SK-N-SH treated with all-trans-retinoic acid at 6 μM for 48 hours (cell line): Measurements from ENCODE around the gene KRABD2.

Experiments used
- ATAC-seq: fragments of 200-7000 bp; cut with Tn5 transposase; 3 replicates; pipeline ENCODE4 v1.9.1; 2020; ENCODE audit warnings: mild to moderate bottlenecking, moderate library complexity
- ARNTL ChIP-seq: fragments of 450-650 bp; formaldehyde crosslinking; IDR thresholded peaks from 2 replicates; pipeline ENCODE4 v1.5.0; 2020; ENCODE audit warnings: low read depth, mild to moderate bottlenecking, moderate library complexity, borderline replicate concordance
- BACH2 ChIP-seq: fragments of 250-450 bp; sonication (Bioruptor Pico); IDR thresholded peaks from 2 replicates; pipeline ENCODE4 v1.9.0; 2021; ENCODE audit warnings: mild to moderate bottlenecking, borderline replicate concordance
- CSDC2 ChIP-seq: fragments of 250-450 bp; sonication (Bioruptor Pico); IDR thresholded peaks from 2 replicates; pipeline ENCODE4 v1.5.0; 2020; ENCODE audit warnings: mild to moderate bottlenecking, moderate library complexity
- ESRRG ChIP-seq: fragments of 250-450 bp; sonication (Bioruptor Pico); IDR thresholded peaks from 2 replicates; pipeline ENCODE4 v1.6.1; 2021; ENCODE audit warnings: mild to moderate bottlenecking
- GLIS3 ChIP-seq: fragments of 250-450 bp; sonication (Bioruptor Pico); IDR thresholded peaks from 2 replicates; pipeline ENCODE4 v1.5.0; 2020; ENCODE audit warnings: mild to moderate bottlenecking, moderate library complexity
- ISL1 ChIP-seq: fragments of 250-450 bp; sonication (Bioruptor Pico); IDR thresholded peaks from 2 replicates; pipeline ENCODE4 v2.1.2; 2022; ENCODE audit warnings: mild to moderate bottlenecking, moderate library complexity
- OSR1 ChIP-seq: fragments of 250-450 bp; sonication (Bioruptor Pico); IDR thresholded peaks from 2 replicates; pipeline ENCODE4 v1.8.0; 2022; ENCODE audit warnings: moderate library complexity, mild to moderate bottlenecking, inconsistent platforms
- POU6F1 ChIP-seq: fragments of 250-450 bp; sonication (Bioruptor Pico); IDR thresholded peaks from 2 replicates; pipeline ENCODE4 v1.8.0; 2021; ENCODE audit warnings: low read depth, mild to moderate bottlenecking, moderate library complexity, borderline replicate concordance
- PPARA ChIP-seq: fragments of 250-450 bp; sonication (Bioruptor Pico); IDR thresholded peaks from 2 replicates; pipeline ENCODE4 v1.5.0; 2020; ENCODE audit warnings: mild to moderate bottlenecking, borderline replicate concordance
- RARB ChIP-seq: fragments of 250-450 bp; sonication (Bioruptor Pico); IDR thresholded peaks from 2 replicates; pipeline ENCODE4 v1.8.0; 2021; ENCODE audit warnings: mild to moderate bottlenecking, moderate library complexity
- SNAI2 ChIP-seq: fragments of 250-450 bp; sonication (Bioruptor Pico); IDR thresholded peaks from 2 replicates; pipeline ENCODE4 v1.5.0; 2020; ENCODE audit warnings: mild to moderate bottlenecking, moderate library complexity
- TCF4 ChIP-seq: fragments of 250-450 bp; sonication (Bioruptor Pico); IDR thresholded peaks from 2 replicates; pipeline ENCODE4 v1.8.0; 2021; ENCODE audit warnings: mild to moderate bottlenecking, moderate library complexity, borderline replicate concordance
- TOX ChIP-seq: fragments of 250-450 bp; sonication (Bioruptor Pico); IDR thresholded peaks from 2 replicates; pipeline ENCODE4 v1.8.0; 2021; ENCODE audit warnings: mild to moderate bottlenecking, moderate library complexity, borderline replicate concordance
- ZC3H10 ChIP-seq: fragments of 250-450 bp; sonication (Bioruptor Pico); IDR thresholded peaks from 2 replicates; pipeline ENCODE4 v1.5.1; 2021; ENCODE audit warnings: mild to moderate bottlenecking, moderate library complexity
- ZFP3 ChIP-seq: fragments of 250-450 bp; sonication (Bioruptor Pico); IDR thresholded peaks from 2 replicates; pipeline ENCODE4 v1.5.0; 2020; ENCODE audit warnings: mild to moderate bottlenecking, moderate library complexity
- ZFP30 ChIP-seq: fragments of 450-650 bp; formaldehyde crosslinking; IDR thresholded peaks from 2 replicates; pipeline ENCODE4 v1.5.0; 2022; ENCODE audit warnings: mild to moderate bottlenecking, moderate library complexity
- ZNF565 ChIP-seq: fragments of 450-650 bp; formaldehyde crosslinking; conservative IDR thresholded peaks from 2 replicates; pipeline ENCODE4 v1.5.0; 2020; ENCODE audit warnings: low read depth, mild to moderate bottlenecking, moderate library complexity
- ZNF70 ChIP-seq: fragments of 450-650 bp; formaldehyde crosslinking; IDR thresholded peaks from 2 replicates; pipeline ENCODE4 v1.5.0; 2020; ENCODE audit warnings: mild to moderate bottlenecking, moderate library complexity
- ZNF8 ChIP-seq: fragments of 450-650 bp; formaldehyde crosslinking; IDR thresholded peaks from 2 replicates; pipeline ENCODE4 v1.5.0; 2020; ENCODE audit warnings: mild to moderate bottlenecking, moderate library complexity
- TF ChIP-seq, protein P1 (sequence below): fragments of 250-450 bp; sonication (Bioruptor Pico); IDR thresholded peaks from 2 replicates; pipeline ENCODE4 v1.8.0; 2020; ENCODE audit warnings: mild to moderate bottlenecking, moderate library complexity, borderline replicate concordance
- TF ChIP-seq, protein P2 (sequence below): fragments of 250-450 bp; sonication (Bioruptor Pico); IDR thresholded peaks from 2 replicates; pipeline ENCODE4 v1.5.1; 2020; ENCODE audit warnings: low read depth, mild to moderate bottlenecking, moderate library complexity
- TF ChIP-seq, protein P3 (sequence below): fragments of 250-450 bp; sonication (Bioruptor Pico); IDR thresholded peaks from 2 replicates; pipeline ENCODE4 v1.5.1; 2021; ENCODE audit warnings: mild to moderate bottlenecking, moderate library complexity

Gene KRABD2

DNA sequence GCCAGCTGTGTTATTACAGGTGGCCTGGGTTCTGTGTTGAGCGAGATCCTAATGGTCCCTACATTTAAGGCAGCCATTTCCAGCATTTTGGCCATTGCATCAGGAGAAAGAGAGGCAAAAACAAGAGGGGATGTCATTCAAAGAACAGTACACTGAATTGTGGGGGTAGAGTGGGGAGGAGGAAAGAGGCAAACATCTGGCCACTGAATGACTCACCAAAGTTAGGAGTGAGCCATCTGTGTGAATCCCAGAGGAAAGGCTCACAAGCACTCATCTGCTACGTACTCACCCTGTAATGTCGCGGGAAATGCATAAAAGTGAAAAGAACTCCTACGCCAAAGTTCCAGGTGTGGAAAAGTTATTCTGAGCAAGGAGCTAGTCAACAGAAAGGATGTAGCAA lies 16.7 kb downstream of the KRABD2 start (continued):
- TF ChIP-seq, protein P1, sequence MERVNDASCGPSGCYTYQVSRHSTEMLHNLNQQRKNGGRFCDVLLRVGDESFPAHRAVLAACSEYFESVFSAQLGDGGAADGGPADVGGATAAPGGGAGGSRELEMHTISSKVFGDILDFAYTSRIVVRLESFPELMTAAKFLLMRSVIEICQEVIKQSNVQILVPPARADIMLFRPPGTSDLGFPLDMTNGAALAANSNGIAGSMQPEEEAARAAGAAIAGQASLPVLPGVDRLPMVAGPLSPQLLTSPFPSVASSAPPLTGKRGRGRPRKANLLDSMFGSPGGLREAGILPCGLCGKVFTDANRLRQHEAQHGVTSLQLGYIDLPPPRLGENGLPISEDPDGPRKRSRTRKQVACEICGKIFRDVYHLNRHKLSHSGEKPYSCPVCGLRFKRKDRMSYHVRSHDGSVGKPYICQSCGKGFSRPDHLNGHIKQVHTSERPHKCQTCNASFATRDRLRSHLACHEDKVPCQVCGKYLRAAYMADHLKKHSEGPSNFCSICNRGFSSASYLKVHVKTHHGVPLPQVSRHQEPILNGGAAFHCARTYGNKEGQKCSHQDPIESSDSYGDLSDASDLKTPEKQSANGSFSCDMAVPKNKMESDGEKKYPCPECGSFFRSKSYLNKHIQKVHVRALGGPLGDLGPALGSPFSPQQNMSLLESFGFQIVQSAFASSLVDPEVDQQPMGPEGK (CRISPR knock-in tag) = no peak
- TF ChIP-seq, protein P2, sequence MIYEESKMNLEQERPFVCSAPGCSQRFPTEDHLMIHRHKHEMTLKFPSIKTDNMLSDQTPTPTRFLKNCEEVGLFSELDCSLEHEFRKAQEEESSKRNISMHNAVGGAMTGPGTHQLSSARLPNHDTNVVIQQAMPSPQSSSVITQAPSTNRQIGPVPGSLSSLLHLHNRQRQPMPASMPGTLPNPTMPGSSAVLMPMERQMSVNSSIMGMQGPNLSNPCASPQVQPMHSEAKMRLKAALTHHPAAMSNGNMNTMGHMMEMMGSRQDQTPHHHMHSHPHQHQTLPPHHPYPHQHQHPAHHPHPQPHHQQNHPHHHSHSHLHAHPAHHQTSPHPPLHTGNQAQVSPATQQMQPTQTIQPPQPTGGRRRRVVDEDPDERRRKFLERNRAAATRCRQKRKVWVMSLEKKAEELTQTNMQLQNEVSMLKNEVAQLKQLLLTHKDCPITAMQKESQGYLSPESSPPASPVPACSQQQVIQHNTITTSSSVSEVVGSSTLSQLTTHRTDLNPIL (CRISPR knock-in tag) = no peak
- TF ChIP-seq ZNF70 = no peak
- no peak for TF ChIP-seq PPARA (CRISPR knock-in tag)

DNA sequence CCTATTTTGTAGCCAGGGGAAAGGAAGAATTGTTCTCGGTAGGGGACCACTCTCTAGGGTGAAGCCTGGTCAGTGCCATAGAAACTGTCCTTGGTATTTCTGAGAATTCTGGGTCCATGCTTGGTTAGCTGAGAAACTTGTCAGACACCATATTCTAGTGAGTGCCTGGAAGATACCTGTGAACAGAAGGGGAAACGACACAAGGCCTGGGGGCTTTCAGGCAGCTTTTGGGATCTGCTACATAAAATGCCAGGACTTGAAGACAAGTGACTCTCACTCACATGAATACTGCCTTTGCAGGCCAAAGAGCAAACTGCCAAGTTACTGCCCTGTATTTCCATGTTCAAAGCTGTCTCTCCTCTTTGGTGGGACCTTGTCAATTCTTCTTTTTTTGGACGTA lies 18.6 kb downstream of the KRABD2 start:
- no peak for ATAC-seq
- TF ChIP-seq RARB (CRISPR knock-in tag) (no peak), ZFP30 (CRISPR knock-in tag) (no peak), ZFP3 (no peak), POU6F1 (CRISPR knock-in tag) (no peak), CSDC2 (CRISPR knock-in tag) (no peak), ARNTL (CRISPR knock-in tag) (no peak), ISL1 (CRISPR knock-in tag) (no peak), PPARA (CRISPR knock-in tag) (no peak), ZNF70 (no peak), TCF4 (CRISPR knock-in tag) (no peak), GLIS3 (CRISPR knock-in tag) (no peak), ZNF565 (CRISPR knock-in tag) (no peak), ZC3H10 (CRISPR knock-in tag) (no peak), TOX (CRISPR knock-in tag) (no peak), OSR1 (no peak), ZNF8 (CRISPR knock-in tag) (no peak), ESRRG (CRISPR knock-in tag) (no peak), BACH2 (CRISPR knock-in tag) (no peak)
- TF ChIP-seq, protein P2 (CRISPR knock-in tag) = no peak
- TF ChIP-seq, protein P1 (CRISPR knock-in tag) = no peak

DNA sequence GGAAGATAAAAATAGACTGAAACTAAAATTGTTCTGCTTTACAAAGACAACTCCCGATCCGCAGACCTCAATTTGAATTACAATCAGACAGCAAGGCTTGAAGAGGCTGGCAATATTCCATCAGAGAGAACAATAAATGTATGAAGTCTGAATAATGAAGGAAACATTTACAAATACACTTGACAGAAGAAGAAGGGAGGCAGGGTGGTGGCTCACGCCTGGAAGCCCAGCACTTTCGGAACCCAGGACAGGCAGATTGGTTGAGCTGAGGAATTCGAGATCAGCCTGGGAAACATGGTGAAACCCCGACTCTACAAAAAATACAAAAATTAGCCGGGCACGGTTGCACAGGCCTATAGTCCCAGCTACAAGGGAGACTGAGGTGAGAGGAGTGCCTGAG lies 22.3 kb downstream of the KRABD2 start:
- no peak for ATAC-seq
- TF ChIP-seq ISL1 (CRISPR knock-in tag) (no peak), RARB (CRISPR knock-in tag) (no peak), ZFP30 (CRISPR knock-in tag) (no peak), GLIS3 (CRISPR knock-in tag) (no peak), ARNTL (CRISPR knock-in tag) (no peak), OSR1 (no peak), POU6F1 (CRISPR knock-in tag) (no peak), CSDC2 (CRISPR knock-in tag) (no peak), SNAI2 (CRISPR knock-in tag) (no peak), PPARA (CRISPR knock-in tag) (no peak), ZNF70 (no peak), TOX (CRISPR knock-in tag) (no peak)
- TF ChIP-seq, protein P2 (CRISPR knock-in tag) = no peak
- TF ChIP-seq, protein P3, sequence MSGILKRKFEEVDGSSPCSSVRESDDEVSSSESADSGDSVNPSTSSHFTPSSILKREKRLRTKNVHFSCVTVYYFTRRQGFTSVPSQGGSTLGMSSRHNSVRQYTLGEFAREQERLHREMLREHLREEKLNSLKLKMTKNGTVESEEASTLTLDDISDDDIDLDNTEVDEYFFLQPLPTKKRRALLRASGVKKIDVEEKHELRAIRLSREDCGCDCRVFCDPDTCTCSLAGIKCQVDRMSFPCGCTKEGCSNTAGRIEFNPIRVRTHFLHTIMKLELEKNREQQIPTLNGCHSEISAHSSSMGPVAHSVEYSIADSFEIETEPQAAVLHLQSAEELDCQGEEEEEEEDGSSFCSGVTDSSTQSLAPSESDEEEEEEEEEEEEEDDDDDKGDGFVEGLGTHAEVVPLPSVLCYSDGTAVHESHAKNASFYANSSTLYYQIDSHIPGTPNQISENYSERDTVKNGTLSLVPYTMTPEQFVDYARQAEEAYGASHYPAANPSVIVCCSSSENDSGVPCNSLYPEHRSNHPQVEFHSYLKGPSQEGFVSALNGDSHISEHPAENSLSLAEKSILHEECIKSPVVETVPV (CRISPR knock-in tag) = no peak
